ENCODE results near the gene LAMA5. TPM values are rescaled to one million over a fixed set of nuclear protein-coding genes. Genes with fewer than 3 reads are reported as not detected.

Gene LAMA5
- total and polyA plus RNA-seq, 2 donors (not counting 1 experiment from before 2014, with no cell fraction given) = 52.9 to 83.5 TPM

DNA sequence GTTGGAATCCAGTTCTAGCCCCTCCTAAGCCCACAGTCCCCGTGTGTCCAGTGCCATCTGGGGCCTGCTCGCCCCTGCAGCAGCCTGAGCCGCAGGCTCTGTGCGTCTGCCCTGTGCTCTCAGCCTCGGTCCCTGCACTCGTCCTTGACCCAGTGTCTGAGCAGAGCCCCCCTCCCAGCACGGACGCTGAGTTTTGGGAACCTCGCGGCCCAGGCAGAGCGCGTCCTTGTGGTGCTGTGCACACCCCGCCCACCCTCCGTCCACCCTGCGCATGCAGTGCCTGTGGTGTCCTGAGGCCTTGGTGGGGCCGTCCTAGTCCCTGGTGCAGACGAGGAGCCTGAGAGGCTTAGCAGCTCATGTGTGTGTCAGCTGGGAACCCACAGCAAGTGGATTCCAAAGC is 97.2 kb downstream of the LAMA5 start:
- POLR2A ChIA-PET = no interaction called here
- Histone ChIP-seq H3K27me3 (replicated peaks in 1 of 4; ENCODE audit: control extremely low read depth in 1 of 4, control insufficient read depth in 3 of 4, insufficient read depth in 4 of 4, low read length in 3 of 4) (no peaks in the 10 kb centered on the region), H3K79me2 (ENCODE audit: control insufficient read depth, insufficient read depth, low read length) (peaks cover 9% of the 10 kb centered on the region), H3K4me1 (ENCODE audit: control insufficient read depth in 2 of 2, insufficient read depth in 2 of 2, low read length in 2 of 2) (peaks cover 9 to 12% of the 10 kb centered on the region in 2 donors), H3K4me3 (ENCODE audit: control extremely low read depth in 1 of 5, extremely low read depth in 1 of 5, insufficient read depth in 1 of 5, low read depth in 2 of 5, low read length in 4 of 5) (no peak overlapping the region), H3K27ac (ENCODE audit: low read length in 2 of 2) (no peak overlapping the region), H3K36me3 (replicated peaks in 1 of 2; ENCODE audit: control extremely low read depth in 1 of 2, control insufficient read depth in 1 of 2, extremely low read depth in 1 of 2, insufficient read depth in 2 of 2, low read length in 1 of 2) (peaks cover 0 to 71% of the 10 kb centered on the region in 2 experiments), H3K4me2 (replicated peaks; ENCODE audit: low read depth, low read length, poor library complexity, severe bottlenecking) (no peak overlapping the region), H4K20me1 (ENCODE audit: control insufficient read depth, insufficient read depth, low read length, poor library complexity, severe bottlenecking) (peaks cover 30% of the 10 kb centered on the region), H3K9me3 (ENCODE audit: control extremely low read depth in 1 of 3, control insufficient read depth in 2 of 3, insufficient read depth in 1 of 3, low read length in 2 of 3) (peaks cover 0 to 6% (median 0%) of the 10 kb centered on the region in 3 donors), H3K9ac (ENCODE audit: low read length) (no peak overlapping the region), H2AFZ (ENCODE audit: insufficient read depth, low read depth, low read length, poor library complexity, severe bottlenecking) (no peak overlapping the region)
- Mint-ChIP-seq H3K27ac (no peak overlapping the region), H3K4me3 (no peak overlapping the region), H3K9me3 (ENCODE audit: insufficient read depth) (no peaks in the 10 kb centered on the region), H3K27me3 (no peaks in the 10 kb centered on the region), H3K4me1 (peaks cover 15% of the 10 kb centered on the region)
- WGBS (ENCODE audit: insufficient coverage) = 98% methylated on average over 17 of the region's 17 CpGs
- DNase-seq (no peak), ATAC-seq (ENCODE audit: low read depth) (no peak)
- CTCF ChIA-PET = no interaction called here
- intact Hi-C loops (cut with micrococcal nuclease) = no loop called here
- TF ChIP-seq, protein P1, sequence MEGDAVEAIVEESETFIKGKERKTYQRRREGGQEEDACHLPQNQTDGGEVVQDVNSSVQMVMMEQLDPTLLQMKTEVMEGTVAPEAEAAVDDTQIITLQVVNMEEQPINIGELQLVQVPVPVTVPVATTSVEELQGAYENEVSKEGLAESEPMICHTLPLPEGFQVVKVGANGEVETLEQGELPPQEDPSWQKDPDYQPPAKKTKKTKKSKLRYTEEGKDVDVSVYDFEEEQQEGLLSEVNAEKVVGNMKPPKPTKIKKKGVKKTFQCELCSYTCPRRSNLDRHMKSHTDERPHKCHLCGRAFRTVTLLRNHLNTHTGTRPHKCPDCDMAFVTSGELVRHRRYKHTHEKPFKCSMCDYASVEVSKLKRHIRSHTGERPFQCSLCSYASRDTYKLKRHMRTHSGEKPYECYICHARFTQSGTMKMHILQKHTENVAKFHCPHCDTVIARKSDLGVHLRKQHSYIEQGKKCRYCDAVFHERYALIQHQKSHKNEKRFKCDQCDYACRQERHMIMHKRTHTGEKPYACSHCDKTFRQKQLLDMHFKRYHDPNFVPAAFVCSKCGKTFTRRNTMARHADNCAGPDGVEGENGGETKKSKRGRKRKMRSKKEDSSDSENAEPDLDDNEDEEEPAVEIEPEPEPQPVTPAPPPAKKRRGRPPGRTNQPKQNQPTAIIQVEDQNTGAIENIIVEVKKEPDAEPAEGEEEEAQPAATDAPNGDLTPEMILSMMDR (IDR thresholded peaks at IDR 0.05) = no peak
- TF ChIP-seq EZH2 (IDR thresholded peaks at IDR 0.05; ENCODE audit: borderline replicate concordance, insufficient read depth, low read depth, low read length, poor library complexity, severe bottlenecking) = no peak

DNA sequence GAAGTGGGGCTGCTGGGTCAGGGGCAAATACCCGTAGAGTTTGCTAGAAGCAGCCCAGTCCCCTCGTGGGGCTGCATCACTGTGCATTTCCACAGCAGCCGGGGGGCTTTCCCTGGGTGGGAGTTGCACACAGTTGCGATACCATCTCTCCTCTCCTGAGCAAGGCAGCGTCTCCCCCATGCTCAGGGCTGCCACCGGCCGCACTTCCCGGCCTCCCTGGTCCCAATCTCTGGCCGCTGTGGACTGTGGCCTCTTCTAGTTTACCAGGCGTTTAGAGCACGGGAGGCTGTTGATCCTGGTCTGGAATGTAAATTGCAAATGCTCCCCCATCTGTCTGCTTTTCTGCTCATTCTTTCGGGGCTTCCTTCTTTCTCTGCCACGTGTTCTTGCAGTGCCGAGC is 97.7 kb downstream of the LAMA5 start:
- POLR2A ChIA-PET = no interaction called here
- H3K79me2 ChIP-seq (ENCODE audit: control insufficient read depth, insufficient read depth, low read length) = peaks cover 9% of the 10 kb centered on the region
- Mint-ChIP-seq H3K27me3 (no peaks in the 10 kb centered on the region), H3K27ac (no peak overlapping the region), H3K4me1 (peaks cover 10% of the 10 kb centered on the region), H3K4me3 (no peak overlapping the region), H3K9me3 (ENCODE audit: insufficient read depth) (no peaks in the 10 kb centered on the region)
- peaks cover 0 to 75% of the 10 kb centered on the region in 2 experiments for H3K36me3 ChIP-seq (replicated peaks in 1 of 2; ENCODE audit: control extremely low read depth in 1 of 2, control insufficient read depth in 1 of 2, extremely low read depth in 1 of 2, insufficient read depth in 2 of 2, low read length in 1 of 2)
- no peak overlapping the region for H3K4me3 ChIP-seq (ENCODE audit: control extremely low read depth in 1 of 5, extremely low read depth in 1 of 5, insufficient read depth in 1 of 5, low read depth in 2 of 5, low read length in 4 of 5)
- H3K4me2 ChIP-seq (replicated peaks; ENCODE audit: low read depth, low read length, poor library complexity, severe bottlenecking) = no peak overlapping the region
- H3K9me3 ChIP-seq (ENCODE audit: control extremely low read depth in 1 of 3, control insufficient read depth in 2 of 3, insufficient read depth in 1 of 3, low read length in 2 of 3) = peaks cover 0 to 6% (median 0%) of the 10 kb centered on the region in 3 donors
- CTCF ChIA-PET = interaction anchor here (0.7 kb wide), 1 partner anchor 234 kb away, joined by 3 read pairs; no protein-coding TSS in a partner anchor
- no peak for ATAC-seq (ENCODE audit: low read depth)
- H3K4me1 ChIP-seq (ENCODE audit: control insufficient read depth in 2 of 2, insufficient read depth in 2 of 2, low read length in 2 of 2) = peaks cover 4 to 7% of the 10 kb centered on the region in 2 donors
- intact Hi-C loops (cut with micrococcal nuclease) = no loop called here
- peaks cover 30% of the 10 kb centered on the region for H4K20me1 ChIP-seq (ENCODE audit: control insufficient read depth, insufficient read depth, low read length, poor library complexity, severe bottlenecking)
- TF ChIP-seq, protein P1 (IDR thresholded peaks at IDR 0.05) = no peak
- TF ChIP-seq EZH2 (IDR thresholded peaks at IDR 0.05; ENCODE audit: borderline replicate concordance, insufficient read depth, low read depth, low read length, poor library complexity, severe bottlenecking) = no peak
- no peak overlapping the region for H2AFZ ChIP-seq (ENCODE audit: insufficient read depth, low read depth, low read length, poor library complexity, severe bottlenecking)
- H3K27ac ChIP-seq (ENCODE audit: low read length in 2 of 2) = no peak overlapping the region
- WGBS (ENCODE audit: insufficient coverage) = 96% methylated on average over 14 of the region's 14 CpGs
- no peaks in the 10 kb centered on the region for H3K27me3 ChIP-seq (replicated peaks in 1 of 4; ENCODE audit: control extremely low read depth in 1 of 4, control insufficient read depth in 3 of 4, insufficient read depth in 4 of 4, low read length in 3 of 4)
- DNase-seq = no peak
- no peak overlapping the region for H3K9ac ChIP-seq (ENCODE audit: low read length)

Measured in B cell (primary cell).